Measurements from ENCODE around the gene SCGB1C1. TPM values are rescaled to one million over a fixed set of nuclear protein-coding genes. Genes with fewer than 3 reads are reported as not detected.

Gene SCGB1C1
- total RNA-seq, 4 donors from 2014 or later = not detected

DNA sequence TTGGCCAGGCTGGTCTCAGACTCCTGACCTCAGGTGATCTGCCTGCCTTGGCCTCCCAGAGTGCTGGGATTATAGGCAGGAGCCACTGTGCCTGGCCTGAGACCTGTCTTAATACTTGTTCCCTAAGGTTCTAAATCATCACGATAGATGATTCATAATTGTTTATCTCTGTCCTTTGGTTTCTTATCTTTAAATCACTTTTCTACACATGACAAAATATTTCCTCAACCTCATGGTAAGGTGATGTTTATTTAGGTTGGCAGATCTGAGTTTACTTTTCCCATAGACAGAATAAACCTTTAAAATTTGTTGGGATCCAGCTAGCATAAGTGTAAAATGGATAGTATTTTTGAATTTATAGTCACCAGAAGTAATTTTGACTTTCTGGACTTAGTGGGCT is 47.4 kb downstream of the SCGB1C1 start:
- H3K27ac ChIP-seq = no peak overlapping the region
- H3K27me3 ChIP-seq = no peaks in the 10 kb centered on the region
- H3K36me3 ChIP-seq = peaks cover 0 to 60% (median 3%) of the 10 kb centered on the region in 3 donors
- H3K4me1 ChIP-seq = peaks cover 0 to 29% (median 14%) of the 10 kb centered on the region in 4 donors
- WGBS, 2 donors = 80 to 83% methylated on average over 1 of the region's 1 CpG
- no peak for DNase-seq (ENCODE audit: low spot score in 2 of 2)
- no peaks in the 10 kb centered on the region for H3K9me3 ChIP-seq
- TF ChIP-seq, protein P1, sequence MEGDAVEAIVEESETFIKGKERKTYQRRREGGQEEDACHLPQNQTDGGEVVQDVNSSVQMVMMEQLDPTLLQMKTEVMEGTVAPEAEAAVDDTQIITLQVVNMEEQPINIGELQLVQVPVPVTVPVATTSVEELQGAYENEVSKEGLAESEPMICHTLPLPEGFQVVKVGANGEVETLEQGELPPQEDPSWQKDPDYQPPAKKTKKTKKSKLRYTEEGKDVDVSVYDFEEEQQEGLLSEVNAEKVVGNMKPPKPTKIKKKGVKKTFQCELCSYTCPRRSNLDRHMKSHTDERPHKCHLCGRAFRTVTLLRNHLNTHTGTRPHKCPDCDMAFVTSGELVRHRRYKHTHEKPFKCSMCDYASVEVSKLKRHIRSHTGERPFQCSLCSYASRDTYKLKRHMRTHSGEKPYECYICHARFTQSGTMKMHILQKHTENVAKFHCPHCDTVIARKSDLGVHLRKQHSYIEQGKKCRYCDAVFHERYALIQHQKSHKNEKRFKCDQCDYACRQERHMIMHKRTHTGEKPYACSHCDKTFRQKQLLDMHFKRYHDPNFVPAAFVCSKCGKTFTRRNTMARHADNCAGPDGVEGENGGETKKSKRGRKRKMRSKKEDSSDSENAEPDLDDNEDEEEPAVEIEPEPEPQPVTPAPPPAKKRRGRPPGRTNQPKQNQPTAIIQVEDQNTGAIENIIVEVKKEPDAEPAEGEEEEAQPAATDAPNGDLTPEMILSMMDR (IDR thresholded peaks at IDR 0.05) = no peak
- TF ChIP-seq POLR2A (IDR thresholded peaks at IDR 0.05) = no peak
- no peak for TF ChIP-seq EP300 (IDR thresholded peaks at IDR 0.05)
- no peak overlapping the region for H3K4me3 ChIP-seq

DNA sequence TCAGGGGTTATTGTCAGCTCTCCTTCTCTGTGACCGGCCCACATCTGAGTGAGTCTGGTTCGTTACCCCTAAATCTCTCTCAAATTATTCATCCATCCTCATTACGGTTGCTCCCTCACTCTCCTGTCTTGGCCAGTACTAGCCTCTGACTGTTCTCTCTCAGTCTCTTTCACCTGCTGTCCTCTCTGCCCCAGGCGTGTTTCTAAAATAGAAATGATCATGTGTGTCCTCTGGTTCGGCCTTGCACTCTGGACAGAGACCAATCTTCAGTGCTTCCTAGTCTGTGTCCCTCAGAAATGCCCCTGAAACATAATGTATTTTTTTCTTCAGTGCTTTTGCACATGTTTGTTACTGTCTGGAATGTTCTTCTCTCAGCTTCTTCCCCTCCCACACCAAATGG is 48.8 kb downstream of the SCGB1C1 start:
- peaks cover 0 to 72% (median 12%) of the 10 kb centered on the region in 3 donors for H3K36me3 ChIP-seq
- TF ChIP-seq EP300 (IDR thresholded peaks at IDR 0.05) (no peak), POLR2A (IDR thresholded peaks at IDR 0.05) (no peak)
- TF ChIP-seq, protein P1 (IDR thresholded peaks at IDR 0.05) = no peak
- no peak overlapping the region for H3K27ac ChIP-seq
- peaks cover 0 to 25% (median 13%) of the 10 kb centered on the region in 4 donors for H3K4me1 ChIP-seq
- no peak for DNase-seq (ENCODE audit: low spot score in 2 of 2)
- no peak overlapping the region for H3K4me3 ChIP-seq
- 85 to 89% methylated on average over 5 of the region's 5 CpGs for WGBS, 2 donors
- no peaks in the 10 kb centered on the region for H3K9me3 ChIP-seq
- H3K27me3 ChIP-seq = no peaks in the 10 kb centered on the region

Small RNA genes lying within 50 kb of the gene (small RNA-seq; reads per million reads assigned to genes)
- not detected for gene RNU6-447P

Other genes with a start within 250 kb of the SCGB1C1 start
- 10 to 100 TPM; 30.9 to 43.9 (median 38.7) TPM for gene BET1L, start 14.3 kb downstream of the SCGB1C1 start, total RNA-seq
- gene RIC8A, start 14.6 kb downstream of the SCGB1C1 start, total RNA-seq = 100 to 1,000 TPM in 3 of 4 donors, 10 to 100 TPM in 1; 69.0 to 118 (median 101) TPM
- gene SIRT3, start 43.3 kb downstream of the SCGB1C1 start, total RNA-seq = 10 to 100 TPM; 14.9 to 23.4 (median 17.5) TPM
- 100 to 1,000 TPM in 3 of 4 donors, 10 to 100 TPM in 1; 72.0 to 136 (median 120) TPM for gene PSMD13, start 43.9 kb downstream of the SCGB1C1 start, total RNA-seq
- gene NLRP6, start 85.3 kb downstream of the SCGB1C1 start, total RNA-seq = 1 to 10 TPM; 1.0 to 3.3 (median 1.7) TPM
- 100 to 1,000 TPM in 1 of 4 donors, 10 to 100 TPM in 3; 43.7 to 166 (median 55.6) TPM for gene PGGHG, start 96.0 kb downstream of the SCGB1C1 start, total RNA-seq
- not detected for gene IFITM5, start 106.4 kb downstream of the SCGB1C1 start, total RNA-seq
- 100 to 1,000 TPM; 258 to 624 (median 292) TPM for gene IFITM2, start 114.7 kb downstream of the SCGB1C1 start, total RNA-seq
- 100 to 1,000 TPM; 216 to 431 (median 256) TPM for gene IFITM1, start 121.0 kb downstream of the SCGB1C1 start, total RNA-seq
- 100 to 1,000 TPM; 258 to 816 (median 325) TPM for gene IFITM3, start 127.8 kb downstream of the SCGB1C1 start, total RNA-seq
- 10 to 100 TPM in 2 of 4 donors, 1 to 10 TPM in 2; 7.1 to 22.2 (median 14.1) TPM for gene B4GALNT4, start 176.4 kb downstream of the SCGB1C1 start, total RNA-seq
- gene PKP3, start 201.1 kb downstream of the SCGB1C1 start, total RNA-seq = 10 to 100 TPM in 3 of 4 donors, 1 to 10 TPM in 1; 4.6 to 16.2 (median 13.5) TPM
- 10 to 100 TPM; 29.1 to 81.1 (median 69.3) TPM for gene SIGIRR, start 221.9 kb downstream of the SCGB1C1 start, total RNA-seq
- under 1 TPM in 3 of 4 donors, not detected in 1; 0.78 to 0.90 (median 0.87) TPM for gene ANO9, start 248.9 kb downstream of the SCGB1C1 start, total RNA-seq

All from tibial nerve (tissue), 4 donors.